Measurements from ENCODE around the gene SEL1L3.
"Not testable (repeated sequence)": the region's sequence is repeated elsewhere in the genome, so short reads cannot be mapped to it uniquely, and the experiment has no call there.

Gene SEL1L3

DNA sequence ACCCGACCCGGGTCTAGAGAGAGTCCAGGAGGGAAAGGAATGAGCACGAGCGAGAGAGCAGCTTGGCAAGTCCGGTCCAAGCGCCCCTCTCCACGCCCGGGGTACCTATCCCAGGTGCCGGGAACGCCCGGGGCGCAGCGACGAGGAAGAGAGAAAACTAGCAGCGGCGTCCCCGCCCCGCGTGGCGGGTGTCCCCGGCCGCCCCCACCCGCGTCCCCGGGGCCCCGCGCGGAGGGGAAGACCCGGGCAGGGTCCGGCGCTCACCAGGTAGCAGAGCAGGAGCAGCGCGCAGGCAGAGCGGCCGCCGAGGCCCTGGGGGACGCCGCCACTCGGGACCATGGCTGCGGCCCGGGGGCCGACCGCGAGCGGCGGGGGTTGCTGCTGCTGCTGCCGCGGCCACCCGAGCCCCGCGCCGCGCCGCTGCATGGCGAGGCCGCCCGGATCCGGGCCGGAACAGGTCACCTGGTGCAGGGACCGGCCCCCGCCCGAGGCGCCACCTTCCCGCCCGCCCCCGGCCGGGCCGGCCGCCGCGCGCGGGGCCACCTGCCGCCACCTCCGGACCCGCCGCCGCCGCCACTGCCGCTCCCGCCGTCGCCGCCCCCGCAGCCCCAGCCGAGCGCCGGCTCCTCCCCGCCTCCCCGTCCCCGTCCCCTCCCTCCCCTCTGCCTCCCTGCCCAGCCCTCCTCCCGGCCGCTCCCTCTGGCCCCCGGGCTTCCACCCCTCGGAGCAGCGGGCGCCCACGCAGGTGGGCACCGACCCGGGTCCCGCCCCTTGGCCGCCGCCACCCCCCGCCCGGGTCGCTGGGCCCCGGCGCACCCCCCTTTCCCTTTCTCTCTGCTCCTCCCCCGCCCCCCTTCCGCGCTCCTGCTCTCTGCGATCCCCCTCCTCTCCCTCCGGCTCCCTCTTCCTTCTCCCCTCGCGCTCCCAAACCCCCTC is at the start of gene SEL1L3:
Gene SEL1L3 (minus strand): TSS at position 578 of the 936 bp plus-strand sequence. CDS start 152 bp downstream, at position 426.
- no peak for DNase-seq

DNA sequence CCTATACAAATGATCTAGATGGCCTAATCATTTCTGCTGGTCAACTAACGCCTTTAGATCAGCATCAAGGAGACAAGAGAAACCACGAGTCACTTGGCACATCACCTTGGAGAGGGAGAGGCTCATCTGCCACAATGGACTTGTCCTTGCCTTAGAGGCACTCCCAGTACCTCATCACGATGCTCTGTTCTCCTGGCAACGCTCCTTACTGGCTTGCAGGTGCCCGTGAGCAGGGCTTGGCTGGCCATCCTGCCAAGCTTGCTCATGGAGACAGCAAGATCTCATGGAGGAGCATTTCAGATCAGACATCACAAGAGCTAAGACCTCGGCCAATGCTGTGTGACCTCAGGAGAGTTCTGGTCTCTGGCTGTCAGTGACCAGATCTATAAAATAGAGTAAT is 48.6 kb upstream of the SEL1L3 start:
- DNase-seq = no peak

DNA sequence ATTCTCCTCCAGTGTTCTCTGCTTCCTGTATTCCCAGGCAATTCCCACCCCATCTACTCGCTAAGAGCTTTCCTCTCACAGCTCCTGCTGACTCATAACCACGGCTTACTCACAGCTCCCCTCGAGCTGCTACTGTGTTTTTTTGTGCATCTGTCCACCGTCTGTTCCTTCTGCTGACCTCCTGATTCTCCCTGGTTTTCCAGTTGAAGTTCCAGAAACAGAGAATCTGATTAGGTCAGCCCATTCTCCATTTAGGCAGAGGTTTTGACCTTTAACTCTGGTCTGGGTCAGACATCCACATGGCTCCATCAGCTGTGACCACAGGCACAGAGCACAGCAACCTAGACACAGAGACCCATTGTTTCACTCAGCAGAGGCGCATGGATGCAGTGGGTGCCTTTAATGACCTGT is 45.7 kb upstream of the SEL1L3 start:
- no peak for DNase-seq

DNA sequence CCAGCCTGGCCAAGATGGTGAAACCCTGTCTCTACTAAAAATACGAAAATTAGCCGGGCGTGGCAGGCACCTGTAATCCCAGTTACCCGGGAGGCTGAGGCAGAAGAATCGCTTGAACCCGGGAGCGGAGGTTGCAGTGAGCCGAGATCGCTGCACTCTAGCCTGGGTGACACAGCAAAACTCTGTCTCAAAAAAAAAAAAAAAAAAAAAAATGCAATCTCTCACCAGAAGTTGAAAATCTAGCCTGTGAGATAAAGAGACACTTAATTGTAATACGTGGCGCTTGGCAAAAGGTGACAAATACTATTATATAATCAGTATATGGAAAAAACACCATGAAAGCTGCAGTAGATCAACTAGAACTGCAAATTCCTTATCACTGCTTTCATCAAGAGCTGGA is 43.3 kb upstream of the SEL1L3 start:
- not testable (repeated sequence) for DNase-seq

DNA sequence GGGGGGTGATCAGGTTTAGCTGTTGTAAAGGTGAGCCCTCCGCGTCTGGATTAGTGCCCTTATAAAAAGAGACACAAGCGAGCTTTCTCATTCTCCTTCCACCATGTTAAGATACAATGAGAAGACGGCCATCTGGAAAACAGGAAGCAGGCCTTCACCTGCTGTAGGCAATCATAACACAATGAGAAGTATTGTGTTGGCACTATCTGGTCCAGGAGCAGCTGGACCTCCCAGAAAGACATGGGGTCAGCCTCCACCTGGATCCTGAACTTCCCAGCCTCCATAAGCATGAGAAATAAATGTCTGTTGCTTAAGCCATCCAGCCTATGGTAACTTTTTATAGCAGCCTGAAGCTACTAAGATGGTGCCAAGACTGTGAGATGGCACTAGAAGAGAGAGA is 42.6 kb upstream of the SEL1L3 start:
- no peak for DNase-seq

DNA sequence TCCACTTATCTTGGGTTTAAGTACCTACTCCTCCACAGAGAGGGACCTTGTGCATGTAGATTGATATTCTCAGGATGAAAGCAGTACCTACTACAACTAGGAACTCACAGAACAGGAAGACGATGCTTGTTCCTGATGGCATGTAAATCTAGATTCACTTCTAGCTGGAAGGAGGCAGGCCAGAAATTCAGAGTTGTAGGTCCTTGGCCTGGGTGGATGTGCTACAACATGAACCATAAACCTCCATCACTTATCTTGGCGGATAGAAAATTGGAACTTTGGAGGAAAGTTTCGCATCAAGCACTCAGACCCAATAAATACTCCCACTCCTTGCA is 41.9 kb upstream of the SEL1L3 start:
- DNase-seq = no peak

DNA sequence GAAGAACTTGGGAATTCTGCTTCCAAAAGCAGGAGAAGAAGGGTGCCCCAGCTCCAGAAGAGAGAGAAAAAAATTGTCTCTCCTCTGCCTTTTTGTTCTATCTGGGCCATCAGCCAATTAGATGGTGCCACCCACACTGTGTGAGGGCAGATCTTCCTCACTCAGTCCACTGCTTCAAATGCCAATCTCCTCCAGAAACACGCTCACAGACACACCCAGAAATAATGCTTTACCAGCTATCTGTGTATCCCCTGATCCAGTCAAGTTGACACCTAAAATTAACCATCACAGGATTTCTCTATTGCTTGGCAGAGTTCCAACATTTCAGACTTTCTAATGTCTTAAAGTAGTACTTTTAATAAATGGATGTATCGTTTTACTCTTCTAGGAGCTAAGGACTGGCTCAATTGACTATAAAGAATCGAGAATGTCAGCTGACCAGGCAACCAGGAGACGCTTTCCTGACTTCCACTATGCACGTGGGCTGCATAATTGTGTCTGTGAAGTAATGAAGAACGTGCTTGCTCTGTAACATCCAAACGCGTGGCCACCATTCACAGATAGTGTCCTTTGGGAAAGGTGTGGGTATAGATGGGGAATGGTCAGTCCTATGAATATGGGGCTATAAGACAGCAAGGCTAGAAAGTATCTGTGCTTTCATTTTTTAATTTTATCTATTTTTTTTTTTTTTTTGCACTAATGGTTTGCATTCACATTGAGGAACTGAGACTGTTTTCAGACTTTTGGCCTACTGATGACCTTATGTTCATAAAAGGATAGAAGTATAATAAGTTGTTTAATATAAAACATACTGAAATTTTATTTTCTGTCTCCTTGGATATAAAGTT is 41.3 kb upstream of the SEL1L3 start:
- peak; percentile 82 for DNase-seq

DNA sequence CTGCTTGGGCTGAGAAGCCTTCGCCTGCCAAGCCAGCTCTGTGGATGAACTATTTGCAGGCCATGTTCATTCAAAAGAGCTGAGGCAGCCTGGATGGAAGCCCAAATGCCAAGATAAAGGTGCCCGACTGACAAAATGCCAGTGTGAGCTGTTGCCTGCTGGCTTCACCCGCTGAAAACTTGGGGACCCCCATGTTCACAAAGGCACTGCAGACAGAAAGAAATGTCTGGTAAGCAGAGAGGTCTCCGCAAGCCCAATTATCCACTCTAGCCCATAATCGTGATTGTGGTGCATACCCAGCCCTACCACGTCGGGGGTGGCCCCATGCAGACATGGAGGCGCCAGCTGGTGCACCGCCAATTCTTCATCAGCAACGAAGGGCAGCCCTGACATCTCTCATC is 38.2 kb upstream of the SEL1L3 start:
- no peak for DNase-seq

DNA sequence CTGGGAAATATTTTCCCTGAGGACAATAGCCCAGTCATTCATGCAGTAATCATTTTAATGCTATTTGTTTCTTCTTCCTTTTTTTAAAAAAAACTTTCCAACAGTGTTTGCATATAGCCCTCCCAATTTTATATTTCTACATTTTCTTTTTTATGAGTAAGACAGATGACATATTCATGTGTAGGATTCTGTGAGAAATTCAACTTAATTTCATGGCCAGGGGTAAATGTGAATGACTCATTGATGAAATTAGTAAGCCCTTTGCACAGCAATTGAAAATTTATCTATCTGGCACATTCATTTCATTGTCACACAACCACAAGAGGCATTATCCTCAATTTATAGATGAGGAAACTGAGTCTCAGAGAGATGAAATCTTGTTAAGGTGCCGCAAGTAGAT is 37.5 kb upstream of the SEL1L3 start:
- no peak for DNase-seq

DNA sequence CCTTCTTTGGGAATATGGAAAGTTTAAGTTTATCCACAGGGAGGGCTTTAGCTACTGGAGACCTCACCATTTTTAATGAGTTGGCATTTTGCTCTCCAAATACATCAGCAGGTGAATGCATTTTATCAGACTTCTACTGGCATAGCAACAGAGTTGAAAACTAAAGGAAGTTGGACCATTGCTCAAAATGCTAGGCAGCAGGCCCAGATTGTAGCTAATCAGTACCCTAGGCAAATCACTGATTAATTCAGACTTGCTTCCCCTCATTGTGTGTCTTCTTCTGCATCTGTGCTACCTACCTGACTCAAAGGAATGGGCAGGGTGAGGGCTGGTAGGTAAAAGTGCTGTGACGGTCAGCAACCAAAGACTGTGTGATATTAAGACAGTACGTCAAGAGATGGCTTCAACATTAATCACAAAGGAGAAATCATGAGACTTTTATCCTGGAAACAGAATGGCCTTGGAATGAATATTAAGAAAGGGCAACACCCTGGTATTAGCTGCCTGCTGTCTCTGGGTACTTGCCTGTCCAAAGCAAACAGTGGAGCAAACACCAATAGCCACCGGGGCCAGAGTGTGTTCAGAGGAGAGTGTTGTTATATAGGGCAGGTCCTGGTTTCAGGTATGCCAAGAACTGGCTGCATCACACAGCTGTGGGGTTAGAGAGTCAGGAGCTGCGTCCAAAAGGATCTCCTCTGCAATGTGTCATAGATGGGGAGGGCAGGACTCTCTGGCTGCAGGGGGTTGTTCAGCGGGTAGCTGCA is 34.2 kb upstream of the SEL1L3 start:
- no peak for DNase-seq

DNA sequence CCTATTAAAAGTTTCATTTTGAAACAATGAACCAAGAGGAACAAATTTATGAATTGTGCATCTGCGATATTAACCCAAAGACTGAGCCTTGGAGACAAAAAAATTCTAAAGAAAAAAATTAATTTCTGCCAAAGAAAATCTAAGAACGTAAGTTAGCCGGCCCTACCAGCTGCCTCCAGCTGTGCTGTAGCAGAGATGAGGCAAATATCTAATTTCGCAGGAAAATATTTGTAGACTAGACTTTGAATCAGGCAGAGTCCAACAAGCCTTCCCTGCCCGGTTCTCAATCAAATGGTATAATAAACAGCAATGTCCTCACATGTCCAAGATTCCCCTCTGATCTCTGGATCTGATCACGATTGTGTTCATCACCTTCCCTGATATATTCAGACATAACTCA is 30.0 kb upstream of the SEL1L3 start:
- no peak for DNase-seq

DNA sequence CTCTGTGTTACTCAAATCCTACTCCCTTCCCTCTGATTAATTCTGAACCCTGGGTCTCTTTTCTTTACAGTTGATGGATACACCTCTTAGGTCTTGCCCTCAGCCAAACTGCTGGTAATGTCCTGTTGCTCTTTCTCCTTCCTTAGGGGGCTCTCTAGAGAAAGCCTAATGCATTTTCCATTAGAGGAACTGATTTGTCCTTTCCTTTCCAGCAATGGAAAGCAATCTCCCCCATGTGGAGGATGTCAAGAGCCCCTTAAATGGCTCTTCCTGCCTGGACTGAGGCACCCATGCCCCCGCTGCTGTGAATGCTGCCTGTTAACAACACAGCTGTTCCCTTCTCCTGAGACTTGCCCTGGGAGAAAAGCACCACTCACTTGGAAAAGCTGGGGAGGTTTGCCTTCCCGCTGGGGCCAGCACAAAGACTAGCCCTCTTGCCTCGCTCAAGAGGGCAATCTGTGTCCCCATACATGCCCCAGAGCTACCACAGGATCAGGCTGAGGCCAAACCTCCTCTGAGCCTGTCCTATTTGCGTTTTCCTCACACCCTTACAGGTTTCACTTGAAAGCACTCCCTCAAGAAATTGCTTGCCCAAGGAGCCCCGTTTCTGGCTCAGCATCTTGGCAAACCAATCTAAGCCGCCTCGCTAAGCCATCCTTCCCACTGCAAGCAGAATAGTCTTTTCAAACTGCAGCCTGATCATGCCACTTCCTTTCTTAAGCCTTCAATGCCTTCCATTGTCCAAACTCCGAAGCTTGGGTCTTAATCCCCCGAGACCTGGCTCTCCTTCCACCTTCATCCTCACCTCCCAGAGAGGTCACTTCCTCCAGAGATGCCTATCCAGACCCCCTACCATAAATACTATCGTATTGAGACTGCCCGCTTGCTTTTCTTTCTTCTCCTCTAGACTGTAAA is 28.0 kb upstream of the SEL1L3 start:
- DNase-seq = no peak

DNA sequence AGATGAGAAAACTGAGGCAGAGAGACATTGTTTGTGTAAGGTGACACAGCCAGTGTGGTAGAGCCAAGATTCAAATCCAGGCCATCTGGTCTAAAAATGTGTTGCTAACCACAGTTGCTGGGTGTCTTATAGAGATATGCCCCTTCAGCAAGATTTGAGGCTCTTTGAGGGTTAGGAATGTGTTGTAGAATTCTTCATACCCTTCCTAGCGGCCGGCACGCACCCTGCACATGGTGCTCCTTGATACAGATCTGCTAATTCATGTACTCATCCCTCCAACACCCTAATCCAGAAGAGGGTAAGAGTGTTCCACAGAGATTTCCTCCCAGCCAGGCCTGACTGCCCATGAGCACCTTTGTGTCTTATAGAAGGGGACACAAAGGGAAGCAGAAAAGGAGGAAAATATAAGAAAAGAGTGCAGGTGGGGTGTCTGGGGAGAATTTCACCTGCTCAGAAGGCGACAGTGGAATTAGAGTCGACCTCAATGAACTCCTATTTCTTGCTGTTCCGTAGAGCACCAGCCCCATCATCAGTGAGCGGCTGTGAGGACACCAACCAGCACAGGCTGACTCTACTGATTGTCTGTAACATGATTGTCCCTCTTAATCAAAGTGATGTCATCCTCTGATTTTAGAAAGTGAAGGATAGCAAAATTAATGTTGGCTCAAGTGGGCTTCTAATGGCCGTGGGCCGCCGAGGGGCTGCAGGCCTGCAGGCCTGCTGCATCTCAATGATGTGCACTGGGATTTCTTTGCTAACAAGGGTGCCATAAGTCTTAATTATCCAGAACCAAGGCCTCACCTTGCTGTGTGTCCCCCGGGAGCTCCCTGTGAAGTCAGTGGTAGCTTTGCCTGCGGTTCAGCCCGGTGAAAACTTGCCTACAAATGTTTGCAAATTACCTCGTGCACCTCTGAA is 27.1 kb upstream of the SEL1L3 start:
- peak; percentile 31 for DNase-seq

DNA sequence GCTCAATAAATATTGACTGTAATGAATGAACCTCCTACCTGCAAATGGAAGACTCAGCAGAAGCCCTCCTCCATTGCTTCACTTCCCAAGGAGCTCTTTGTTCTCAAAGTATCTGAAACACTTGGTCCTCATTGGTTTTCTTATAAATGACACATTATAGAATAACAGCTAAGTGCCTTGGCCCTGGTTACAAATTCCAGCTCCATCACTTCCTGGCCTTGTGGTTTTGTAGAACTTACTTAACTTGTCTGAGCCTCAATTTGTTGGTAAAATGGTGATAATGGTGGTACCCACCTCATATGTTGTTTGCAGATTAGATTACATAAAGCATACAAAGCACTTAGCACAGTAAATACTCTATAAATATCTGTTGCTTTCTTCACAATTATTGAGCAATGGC is 26.0 kb upstream of the SEL1L3 start:
- DNase-seq = peak; percentile 14

DNA sequence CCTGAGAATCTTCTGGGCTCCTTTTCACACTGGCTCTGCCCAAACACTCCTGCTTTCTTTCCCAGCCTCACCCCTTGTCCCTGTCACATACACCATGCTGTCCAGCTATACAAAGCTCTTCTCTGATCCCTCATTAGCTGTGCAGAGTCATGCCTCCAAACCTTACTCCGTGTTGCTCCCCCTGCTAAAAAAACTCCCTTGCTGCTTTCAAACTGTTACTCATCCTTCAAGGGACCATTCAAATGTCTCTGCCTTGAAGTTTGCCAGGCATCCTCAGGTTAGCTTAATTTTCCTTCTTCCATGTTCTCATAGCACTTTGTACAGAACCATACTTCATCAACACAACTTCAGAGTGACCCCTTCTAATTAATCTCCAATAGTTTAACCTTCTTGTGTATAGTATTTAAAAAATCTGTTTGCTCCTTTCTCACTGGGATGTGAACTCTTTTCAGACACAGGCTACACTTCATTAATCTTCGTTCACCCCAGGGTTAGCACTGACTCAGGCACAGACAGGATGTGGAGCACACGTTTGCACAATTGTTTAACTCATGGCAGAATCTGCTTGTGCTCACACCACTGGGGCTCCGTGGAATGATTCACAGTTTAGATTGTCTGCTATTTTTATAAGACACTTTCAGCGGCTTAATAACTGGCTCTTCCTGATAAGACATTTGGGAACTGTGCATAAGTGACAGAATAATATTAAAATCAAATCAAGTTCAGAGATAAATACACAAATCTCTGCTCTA is 21.4 kb upstream of the SEL1L3 start:
- DNase-seq = no peak

DNA sequence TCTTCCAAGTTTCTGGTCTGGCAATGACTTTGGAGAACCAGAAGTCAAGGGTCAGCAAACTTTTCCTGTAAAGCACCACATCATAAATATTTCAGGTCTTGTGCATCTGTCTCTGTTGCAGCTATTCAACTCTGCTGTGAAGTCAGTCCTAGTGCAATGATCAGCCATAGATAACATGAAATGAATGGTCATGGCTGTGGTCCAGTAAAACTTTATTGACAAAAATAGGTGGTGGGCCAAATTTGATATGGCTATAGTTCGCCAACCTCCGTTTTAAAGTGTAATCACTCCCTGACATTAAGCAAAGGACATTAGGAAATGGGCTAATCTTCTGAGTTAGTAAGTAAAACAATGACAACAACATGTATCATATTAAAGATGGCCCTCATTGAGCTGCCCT is 20.8 kb upstream of the SEL1L3 start:
- no peak for DNase-seq

DNA sequence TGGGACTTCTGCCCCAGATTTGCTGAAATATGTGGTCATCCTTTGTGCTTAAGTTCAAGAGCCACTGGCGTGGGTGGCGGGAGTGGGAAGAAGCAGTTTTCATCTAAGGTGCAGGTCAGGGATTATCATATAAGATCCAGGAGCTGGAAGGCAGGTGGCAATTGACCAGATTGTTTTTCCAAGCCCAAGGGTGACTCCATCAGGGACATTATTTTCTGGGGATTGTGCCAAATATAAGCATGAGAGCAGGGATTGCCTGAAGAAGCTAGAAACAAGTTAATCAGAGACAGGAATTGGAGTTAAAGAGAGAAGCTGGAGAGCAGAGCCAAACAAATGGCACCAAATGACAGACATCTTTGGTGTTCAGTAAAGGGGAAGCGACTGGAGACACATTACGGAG is 19.4 kb upstream of the SEL1L3 start:
- DNase-seq = no peak

DNA sequence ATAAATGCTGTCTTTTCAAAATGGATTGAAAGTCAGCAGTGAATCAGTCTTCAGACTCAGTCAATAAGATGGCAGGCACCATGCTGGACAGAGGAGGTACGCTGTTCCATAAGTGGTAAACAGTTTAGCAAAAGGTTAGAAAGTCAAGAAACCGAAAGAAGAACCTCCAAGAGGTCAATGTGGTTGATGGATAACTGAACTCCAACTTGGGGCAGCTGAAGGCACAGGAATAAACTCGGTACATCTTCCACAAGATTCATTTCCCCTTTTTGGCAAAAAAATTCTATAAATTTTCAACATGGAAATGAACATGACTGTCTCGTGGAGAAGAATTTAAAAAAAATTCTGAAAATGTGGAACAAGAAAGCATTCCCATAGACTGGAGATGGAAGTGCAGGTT is 18.4 kb upstream of the SEL1L3 start:
- no peak for DNase-seq

DNA sequence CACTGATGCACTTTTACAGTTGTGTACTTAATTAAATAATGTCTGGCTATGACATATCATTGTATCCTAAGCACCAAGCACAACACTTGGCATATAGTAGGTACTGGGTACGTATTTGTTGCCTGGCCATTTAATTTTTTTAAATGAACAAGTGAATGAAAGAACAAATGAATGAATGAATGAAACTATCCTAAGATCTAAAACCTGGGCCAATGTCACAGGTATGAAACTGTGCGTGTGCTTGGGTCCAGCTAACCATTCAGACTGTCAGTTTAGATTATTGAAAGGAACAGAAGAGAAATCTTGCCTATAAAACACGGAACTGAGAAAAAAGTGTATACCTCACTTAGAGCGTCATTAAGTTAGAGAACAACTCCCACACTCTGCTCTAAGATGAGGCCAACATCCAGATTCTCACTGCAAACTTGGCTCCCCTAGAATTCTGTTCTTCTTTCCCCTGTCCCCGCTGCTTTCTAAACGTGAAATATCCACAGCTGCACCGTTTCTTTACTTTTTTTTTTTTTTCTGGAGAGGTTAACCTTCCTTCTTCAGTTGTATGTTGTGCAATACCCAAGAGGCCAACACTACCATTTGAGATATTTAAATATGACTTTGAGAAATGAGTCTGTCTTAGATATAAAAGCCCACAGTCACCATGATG is 17.3 kb upstream of the SEL1L3 start:
- no peak for DNase-seq

DNA sequence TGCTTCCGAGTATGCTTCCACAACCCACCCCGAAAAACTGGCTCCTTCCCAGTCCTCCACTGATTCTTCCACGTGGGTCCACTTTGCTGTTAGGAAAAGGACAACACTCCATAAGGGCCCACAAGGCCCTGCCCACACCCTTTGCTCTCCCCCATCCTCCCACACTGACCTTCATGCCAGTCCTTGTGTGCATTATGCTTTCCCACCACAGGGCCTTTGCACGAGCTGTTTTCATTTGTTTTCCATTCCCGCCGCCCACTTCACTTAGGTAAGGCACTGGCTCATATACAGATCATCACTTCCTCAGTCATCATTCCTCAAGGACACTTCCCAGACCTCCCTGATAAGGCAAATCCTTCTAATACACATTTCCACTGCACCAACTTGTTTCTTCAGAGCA is 16.8 kb upstream of the SEL1L3 start:
- DNase-seq = no peak
